ENCODE data around the gene BNC2. TPM values are rescaled to one million over a fixed set of nuclear protein-coding genes. Genes with fewer than 3 reads are reported as not detected.

BNC2 gene
- total RNA-seq, 1 donor = 53.9 TPM

DNA sequence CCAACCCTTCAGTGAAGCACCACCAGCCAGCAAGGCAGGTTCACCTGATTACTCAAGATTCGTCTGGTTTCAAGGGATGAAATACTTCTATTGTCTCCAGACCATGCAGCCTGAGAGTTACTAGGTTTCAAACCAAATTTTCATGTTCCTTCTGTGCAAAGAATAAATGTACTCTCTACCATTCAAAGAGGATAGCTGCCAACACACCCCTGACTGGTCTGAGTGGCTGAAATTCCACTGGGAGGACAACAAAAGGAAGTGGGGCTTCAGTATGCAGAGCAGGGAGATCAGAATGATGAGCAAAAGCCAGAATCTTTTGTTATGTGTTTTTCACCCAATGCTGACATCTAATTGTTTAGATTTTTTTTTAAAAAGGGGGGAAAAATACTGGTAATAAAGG is 356.3 kb downstream of the BNC2 start:
- no peaks in the 10 kb centered on the region for H3K27me3 ChIP-seq (ENCODE audit: insufficient read depth, low read length)
- DNase-seq (ENCODE audit: insufficient read length, low spot score, missing footprints) = peak; percentile 23
- no peak overlapping the region for H2AFZ ChIP-seq (ENCODE audit: low read length)
- no peaks in the 10 kb centered on the region for H3K9me3 ChIP-seq (ENCODE audit: low read depth, low read length)
- H3K27ac ChIP-seq (ENCODE audit: low read depth, low read length) = no peak overlapping the region
- H3K4me3 ChIP-seq (ENCODE audit: insufficient read depth, low read length) = no peak overlapping the region
- no peak overlapping the region for H3K4me2 ChIP-seq (ENCODE audit: insufficient read depth, low read length)
- H3K79me2 ChIP-seq (ENCODE audit: insufficient read depth, low read length) = peaks cover 17% of the 10 kb centered on the region
- H3K36me3 ChIP-seq (ENCODE audit: insufficient read depth, low read length) = no peaks in the 10 kb centered on the region
- peaks cover 47% of the 10 kb centered on the region for H3K4me1 ChIP-seq (ENCODE audit: insufficient read depth, low read length)
- TF ChIP-seq, protein P1, sequence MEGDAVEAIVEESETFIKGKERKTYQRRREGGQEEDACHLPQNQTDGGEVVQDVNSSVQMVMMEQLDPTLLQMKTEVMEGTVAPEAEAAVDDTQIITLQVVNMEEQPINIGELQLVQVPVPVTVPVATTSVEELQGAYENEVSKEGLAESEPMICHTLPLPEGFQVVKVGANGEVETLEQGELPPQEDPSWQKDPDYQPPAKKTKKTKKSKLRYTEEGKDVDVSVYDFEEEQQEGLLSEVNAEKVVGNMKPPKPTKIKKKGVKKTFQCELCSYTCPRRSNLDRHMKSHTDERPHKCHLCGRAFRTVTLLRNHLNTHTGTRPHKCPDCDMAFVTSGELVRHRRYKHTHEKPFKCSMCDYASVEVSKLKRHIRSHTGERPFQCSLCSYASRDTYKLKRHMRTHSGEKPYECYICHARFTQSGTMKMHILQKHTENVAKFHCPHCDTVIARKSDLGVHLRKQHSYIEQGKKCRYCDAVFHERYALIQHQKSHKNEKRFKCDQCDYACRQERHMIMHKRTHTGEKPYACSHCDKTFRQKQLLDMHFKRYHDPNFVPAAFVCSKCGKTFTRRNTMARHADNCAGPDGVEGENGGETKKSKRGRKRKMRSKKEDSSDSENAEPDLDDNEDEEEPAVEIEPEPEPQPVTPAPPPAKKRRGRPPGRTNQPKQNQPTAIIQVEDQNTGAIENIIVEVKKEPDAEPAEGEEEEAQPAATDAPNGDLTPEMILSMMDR (IDR thresholded peaks at IDR 0.05; ENCODE audit: extremely low read depth, low read depth, low read length) = no peak
- no peaks in the 10 kb centered on the region for H4K20me1 ChIP-seq (ENCODE audit: insufficient read depth, low read length)

DNA sequence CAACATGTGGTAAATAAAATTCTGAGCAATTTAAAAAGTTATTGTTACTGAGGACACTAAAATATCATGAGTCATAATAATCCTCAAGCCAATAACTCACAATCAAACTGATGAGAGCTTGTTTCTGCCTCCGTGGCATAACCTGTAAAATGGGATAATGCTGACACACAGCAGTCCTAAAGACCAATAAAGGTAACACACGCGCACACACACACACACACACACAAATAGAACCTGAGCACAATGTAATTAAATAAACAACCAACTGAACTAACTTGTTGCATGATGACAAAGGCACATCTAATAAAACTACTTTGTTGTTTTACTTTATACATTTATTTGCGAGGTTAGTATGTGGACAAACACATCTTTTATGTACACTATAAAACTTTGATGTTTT is 358.2 kb downstream of the BNC2 start:
- H3K4me1 ChIP-seq (ENCODE audit: insufficient read depth, low read length) = peaks cover 41% of the 10 kb centered on the region
- no peak overlapping the region for H3K4me3 ChIP-seq (ENCODE audit: insufficient read depth, low read length)
- no peaks in the 10 kb centered on the region for H3K36me3 ChIP-seq (ENCODE audit: insufficient read depth, low read length)
- H3K27me3 ChIP-seq (ENCODE audit: insufficient read depth, low read length) = no peaks in the 10 kb centered on the region
- DNase-seq (ENCODE audit: insufficient read length, low spot score, missing footprints) = no peak
- no peak overlapping the region for H3K27ac ChIP-seq (ENCODE audit: low read depth, low read length)
- no peak overlapping the region for H3K4me2 ChIP-seq (ENCODE audit: insufficient read depth, low read length)
- TF ChIP-seq, protein P1 (IDR thresholded peaks at IDR 0.05; ENCODE audit: extremely low read depth, low read depth, low read length) = no peak
- peaks cover 17% of the 10 kb centered on the region for H3K79me2 ChIP-seq (ENCODE audit: insufficient read depth, low read length)
- H4K20me1 ChIP-seq (ENCODE audit: insufficient read depth, low read length) = no peaks in the 10 kb centered on the region
- no peak overlapping the region for H2AFZ ChIP-seq (ENCODE audit: low read length)
- H3K9me3 ChIP-seq (ENCODE audit: low read depth, low read length) = no peaks in the 10 kb centered on the region

DNA sequence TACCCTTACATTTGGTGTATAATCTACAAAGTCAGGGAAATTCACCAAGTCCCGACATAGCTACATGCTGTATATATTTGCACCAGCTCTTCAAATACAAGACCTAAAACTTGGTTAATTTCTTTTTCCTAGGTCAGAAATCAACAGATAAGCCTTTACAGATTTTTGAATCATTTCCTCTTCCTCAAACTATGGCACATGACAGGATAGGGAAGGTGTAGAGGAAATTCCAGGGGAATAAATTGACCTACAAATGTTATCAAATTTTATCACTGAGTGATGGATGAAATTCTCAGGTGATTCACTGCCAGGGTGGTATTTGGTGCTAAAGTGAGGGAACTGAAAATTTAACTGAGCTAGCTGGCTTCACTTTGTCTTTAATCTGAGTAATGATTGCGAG is 360.0 kb downstream of the BNC2 start:
- Histone ChIP-seq H3K27me3 (ENCODE audit: insufficient read depth, low read length) (no peaks in the 10 kb centered on the region), H4K20me1 (ENCODE audit: insufficient read depth, low read length) (no peaks in the 10 kb centered on the region), H3K9me3 (ENCODE audit: low read depth, low read length) (no peaks in the 10 kb centered on the region), H3K4me1 (ENCODE audit: insufficient read depth, low read length) (peaks cover 30% of the 10 kb centered on the region), H3K4me2 (ENCODE audit: insufficient read depth, low read length) (no peak overlapping the region), H3K27ac (ENCODE audit: low read depth, low read length) (no peak overlapping the region), H2AFZ (ENCODE audit: low read length) (no peak overlapping the region), H3K36me3 (ENCODE audit: insufficient read depth, low read length) (no peaks in the 10 kb centered on the region), H3K79me2 (ENCODE audit: insufficient read depth, low read length) (peaks cover 17% of the 10 kb centered on the region), H3K4me3 (ENCODE audit: insufficient read depth, low read length) (no peak overlapping the region)
- TF ChIP-seq, protein P1 (IDR thresholded peaks at IDR 0.05; ENCODE audit: extremely low read depth, low read depth, low read length) = no peak
- no peak for DNase-seq (ENCODE audit: insufficient read length, low spot score, missing footprints)

DNA sequence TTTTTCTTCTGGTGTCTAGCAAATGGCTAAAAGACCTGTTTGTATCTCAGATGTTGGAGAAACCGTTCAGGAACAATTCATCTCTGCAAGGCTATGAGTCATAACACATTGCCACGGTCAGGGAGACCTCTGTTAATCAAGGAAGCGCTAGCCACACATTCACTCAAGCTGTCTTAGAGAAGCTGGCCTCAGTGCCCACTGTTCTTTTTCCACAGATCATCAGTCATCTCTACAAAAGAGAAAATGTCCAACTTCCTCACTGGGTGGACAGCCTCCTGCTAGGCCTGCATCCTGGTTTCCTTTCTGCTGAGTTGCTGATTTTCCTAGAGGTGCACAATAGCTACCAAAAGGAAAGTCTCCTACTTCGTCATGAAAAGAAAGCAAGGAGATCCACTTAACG is 360.5 kb downstream of the BNC2 start:
- Histone ChIP-seq H4K20me1 (ENCODE audit: insufficient read depth, low read length) (no peaks in the 10 kb centered on the region), H3K36me3 (ENCODE audit: insufficient read depth, low read length) (no peaks in the 10 kb centered on the region), H3K9me3 (ENCODE audit: low read depth, low read length) (no peaks in the 10 kb centered on the region), H3K4me3 (ENCODE audit: insufficient read depth, low read length) (no peak overlapping the region), H3K4me2 (ENCODE audit: insufficient read depth, low read length) (no peak overlapping the region), H2AFZ (ENCODE audit: low read length) (no peak overlapping the region), H3K27ac (ENCODE audit: low read depth, low read length) (no peak overlapping the region), H3K27me3 (ENCODE audit: insufficient read depth, low read length) (no peaks in the 10 kb centered on the region), H3K79me2 (ENCODE audit: insufficient read depth, low read length) (peaks cover 13% of the 10 kb centered on the region), H3K4me1 (ENCODE audit: insufficient read depth, low read length) (peaks cover 30% of the 10 kb centered on the region)
- TF ChIP-seq, protein P1 (IDR thresholded peaks at IDR 0.05; ENCODE audit: extremely low read depth, low read depth, low read length) = no peak
- DNase-seq (ENCODE audit: insufficient read length, low spot score, missing footprints) = no peak
